GM12892 (cell line): Measurements from ENCODE around the gene ASRGL1.
"Not testable (repeated sequence)": the region's sequence is repeated elsewhere in the genome, so short reads cannot be mapped to it uniquely, and the experiment has no call there.

Experiments
- POLR2A ChIP-seq: IDR thresholded peaks from 2 replicates; pipeline ENCODE4 v1.6.1; 2011; ENCODE audit warnings: low read depth, low read length, control low read depth
- POLR2AphosphoS5 ChIP-seq: IDR thresholded peaks from 2 replicates; pipeline ENCODE4 v1.6.1; 2011; ENCODE audit warnings: low read depth, low read length, control low read depth
- TAF1 ChIP-seq: IDR thresholded peaks from 2 replicates; pipeline ENCODE4 v1.6.1; 2011; ENCODE audit warnings: low read depth, mild to moderate bottlenecking, control low read depth, low read length, borderline replicate concordance

DNA sequence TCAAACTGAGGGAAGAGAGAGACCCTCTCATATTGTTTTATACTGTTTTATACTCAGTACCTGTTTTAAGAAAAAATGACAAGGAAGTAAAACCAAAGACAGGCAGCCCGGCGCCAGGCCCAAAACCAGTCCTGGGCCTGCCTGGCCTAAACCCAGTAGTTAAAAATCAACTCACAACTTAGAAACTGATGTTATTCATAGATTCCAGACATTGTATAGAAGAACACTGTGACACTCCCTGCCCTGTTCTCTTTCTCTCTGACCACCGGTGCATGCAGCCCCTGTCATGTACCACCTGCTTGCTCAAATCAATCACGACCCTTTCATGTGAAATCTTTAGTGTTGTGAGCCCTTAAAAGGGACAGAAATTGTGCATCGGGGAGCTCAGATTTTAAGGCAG is 11.5 kb upstream of the ASRGL1 start:
- TF ChIP-seq POLR2A, POLR2AphosphoS5, TAF1: not testable (repeated sequence)
